MG63 (cell line): ENCODE data around the gene KRT80. TPM values are rescaled to one million over a fixed set of nuclear protein-coding genes. Genes with fewer than 3 reads are reported as not detected.
A peak's percentile ranks its signal among the peaks of the same experiment; 100 is the strongest.
"Not testable (repeated sequence)": the region's sequence is repeated elsewhere in the genome, so short reads cannot be mapped to it uniquely, and the experiment has no call there.

ENCODE experiments used
- DNase-seq: peaks from one replicate; pipeline ENCODE4 v3.0.0-alpha.2; 2020
- H3K27me3 ChIP-seq: fragments of 250-450 bp; sonication (Bioruptor Pico); 2 replicates; pipeline ENCODE4 v1.5.1; 2020; ENCODE audit warnings: mild to moderate bottlenecking, moderate library complexity
- H3K36me3 ChIP-seq: fragments of 250-450 bp; sonication (Bioruptor Pico); 2 replicates; pipeline ENCODE4 v1.5.1; 2020; ENCODE audit warnings: mild to moderate bottlenecking, moderate library complexity
- H3K4me3 ChIP-seq: fragments of 250-450 bp; sonication (Bioruptor Pico); 2 replicates; pipeline ENCODE4 v1.5.1; 2020; ENCODE audit warnings: mild to moderate bottlenecking, moderate library complexity
- H3K9me3 ChIP-seq: fragments of 250-450 bp; sonication (Bioruptor Pico); 2 replicates; pipeline ENCODE4 v1.5.1; 2020; ENCODE audit warnings: mild to moderate bottlenecking, moderate library complexity
- total RNA-seq: library from RNA; depleted of rRNA; stranded (reverse); fragments of >200 nt; shearing (Covaris generic); gene quantifications from 2 replicates; pipeline ENCODE4 v1.2.3, GENCODE V29; 2014; ENCODE audit warnings: low replicate concordance; rRNA removed

The KRT80 gene
- total RNA-seq = 12.0 and 18.2 TPM in 2 replicates

- DNase-seq = peak; percentile 98
- Histone ChIP-seq H3K36me3 (peaks cover 26% of the 10 kb centered on the region), H3K4me3 (peak within 1 kb of the TSS; percentile 38), H3K27me3 (no peaks in the 10 kb centered on the region), H3K9me3 (no peaks in the 10 kb centered on the region)
These were observed at the start of gene KRT80 for GRCh38 chr12:52191841-52192791. KRT80 (minus strand) TSS chr12:52192014; CDS start chr12:52191902, 112 bp downstream.

GRCh38 chr12:52241205-52241842 is 49.5 kb upstream of the KRT80 start:
- no peaks in the 10 kb centered on the region for H3K27me3 ChIP-seq
- H3K9me3 ChIP-seq = no peaks in the 10 kb centered on the region
- DNase-seq = no peak
- peaks cover 8% of the 10 kb centered on the region for H3K36me3 ChIP-seq
- no peak overlapping the region for H3K4me3 ChIP-seq

GRCh38 chr12:52240247-52240646 is 48.4 kb upstream of the KRT80 start:
- not testable (repeated sequence) for H3K27me3 ChIP-seq, H3K4me3 ChIP-seq, DNase-seq, H3K9me3 ChIP-seq, H3K36me3 ChIP-seq

- DNase-seq = no peak
- H3K9me3 ChIP-seq = no peaks in the 10 kb centered on the region
- H3K27me3 ChIP-seq = no peaks in the 10 kb centered on the region
- no peak overlapping the region for H3K4me3 ChIP-seq
- H3K36me3 ChIP-seq = no peaks in the 10 kb centered on the region
These were observed 48.0 kb upstream of the KRT80 start for GRCh38 chr12:52239767-52240166.

GRCh38 chr12:52238916-52239646 is 47.3 kb upstream of the KRT80 start:
- Histone ChIP-seq H3K27me3 (no peaks in the 10 kb centered on the region), H3K4me3 (no peak overlapping the region)

GRCh38 chr12:52238207-52238840 is 46.5 kb upstream of the KRT80 start:
- Histone ChIP-seq H3K9me3 (no peaks in the 10 kb centered on the region), H3K4me3 (no peak overlapping the region), H3K36me3 (no peaks in the 10 kb centered on the region), H3K27me3 (no peaks in the 10 kb centered on the region)
- DNase-seq = no peak

More at GRCh38 chr12:52238916-52239646, 47.3 kb upstream of the KRT80 start:
- no peak for DNase-seq
- Histone ChIP-seq H3K36me3 (no peaks in the 10 kb centered on the region), H3K9me3 (no peaks in the 10 kb centered on the region)

GRCh38 chr12:52236386-52237050 is 44.7 kb upstream of the KRT80 start:
- no peaks in the 10 kb centered on the region for H3K27me3 ChIP-seq
- no peaks in the 10 kb centered on the region for H3K36me3 ChIP-seq
- DNase-seq = no peak
- H3K9me3 ChIP-seq = no peaks in the 10 kb centered on the region
- no peak overlapping the region for H3K4me3 ChIP-seq

GRCh38 chr12:52235822-52236361 is 44.1 kb upstream of the KRT80 start:
- no peaks in the 10 kb centered on the region for H3K36me3 ChIP-seq
- no peaks in the 10 kb centered on the region for H3K9me3 ChIP-seq
- no peak for DNase-seq
- no peak overlapping the region for H3K4me3 ChIP-seq
- H3K27me3 ChIP-seq = no peaks in the 10 kb centered on the region

GRCh38 chr12:52235001-52235764 is 43.4 kb upstream of the KRT80 start:
- no peak for DNase-seq
- H3K36me3 ChIP-seq = no peaks in the 10 kb centered on the region
- H3K9me3 ChIP-seq = no peaks in the 10 kb centered on the region
- no peaks in the 10 kb centered on the region for H3K27me3 ChIP-seq
- H3K4me3 ChIP-seq = no peak overlapping the region

- no peak for DNase-seq
- no peak overlapping the region for H3K4me3 ChIP-seq
- H3K27me3 ChIP-seq = no peaks in the 10 kb centered on the region
- no peaks in the 10 kb centered on the region for H3K36me3 ChIP-seq
- H3K9me3 ChIP-seq = no peaks in the 10 kb centered on the region
These were observed 42.5 kb upstream of the KRT80 start for GRCh38 chr12:52234223-52234810.

- H3K36me3 ChIP-seq = no peaks in the 10 kb centered on the region
- DNase-seq = no peak
- no peaks in the 10 kb centered on the region for H3K27me3 ChIP-seq
- no peak overlapping the region for H3K4me3 ChIP-seq
- no peaks in the 10 kb centered on the region for H3K9me3 ChIP-seq
These were observed 41.8 kb upstream of the KRT80 start for GRCh38 chr12:52233462-52234207.

- H3K9me3 ChIP-seq = no peaks in the 10 kb centered on the region
- H3K4me3 ChIP-seq = no peak within 1 kb of the TSS
- no peak for DNase-seq
- H3K27me3 ChIP-seq = no peaks in the 10 kb centered on the region
- no peaks in the 10 kb centered on the region for H3K36me3 ChIP-seq
These were observed 41.1 kb upstream of the KRT80 start, which contains the start of gene KRT7 for GRCh38 chr12:52232674-52233461. KRT7 (plus strand) TSS chr12:52233243; CDS start chr12:52233297, 54 bp downstream.

GRCh38 chr12:52232203-52232673 is 40.4 kb upstream of the KRT80 start:
- Histone ChIP-seq H3K27me3 (no peaks in the 10 kb centered on the region), H3K9me3 (no peaks in the 10 kb centered on the region), H3K4me3 (no peak overlapping the region), H3K36me3 (no peaks in the 10 kb centered on the region)
- no peak for DNase-seq
